ENCODE measurements around the gene CYP27A1. TPM values are rescaled to one million over a fixed set of nuclear protein-coding genes. Genes with fewer than 3 reads are reported as not detected.

CYP27A1 gene
- total and polyA plus RNA-seq, 7 experiments from 2014 or later = 0.09 to 10.6 (median 3.0) TPM; not detected in 1

DNA sequence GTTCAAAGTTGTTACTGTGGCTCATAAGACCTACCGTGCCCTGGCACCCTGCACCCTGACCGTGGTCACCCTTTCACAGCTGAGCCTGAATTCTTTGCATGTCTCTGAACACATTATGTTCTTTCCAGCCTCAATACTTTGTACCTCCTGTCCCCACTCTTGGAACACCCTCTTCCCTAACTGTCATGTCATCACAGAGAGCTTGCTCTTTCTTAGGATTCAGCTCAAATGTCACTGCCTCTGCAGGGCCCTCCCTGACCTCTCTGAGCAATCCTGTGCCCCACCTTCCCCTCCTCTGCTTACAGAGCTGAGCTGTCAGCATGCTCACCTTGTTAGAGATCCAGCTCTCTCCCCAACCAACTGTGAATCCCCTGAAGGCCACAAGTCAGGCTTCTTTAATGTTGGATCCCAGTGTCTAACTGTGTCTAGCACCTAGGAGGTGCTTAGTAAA, 34.6 kb downstream of the CYP27A1 start:
- Mint-ChIP-seq H3K4me3 (no peak overlapping the region), H3K4me1 (peaks cover 0 to 2% (median 0%) of the 10 kb centered on the region in 7 donors)
- CTCF ChIA-PET = no interaction called here

DNA sequence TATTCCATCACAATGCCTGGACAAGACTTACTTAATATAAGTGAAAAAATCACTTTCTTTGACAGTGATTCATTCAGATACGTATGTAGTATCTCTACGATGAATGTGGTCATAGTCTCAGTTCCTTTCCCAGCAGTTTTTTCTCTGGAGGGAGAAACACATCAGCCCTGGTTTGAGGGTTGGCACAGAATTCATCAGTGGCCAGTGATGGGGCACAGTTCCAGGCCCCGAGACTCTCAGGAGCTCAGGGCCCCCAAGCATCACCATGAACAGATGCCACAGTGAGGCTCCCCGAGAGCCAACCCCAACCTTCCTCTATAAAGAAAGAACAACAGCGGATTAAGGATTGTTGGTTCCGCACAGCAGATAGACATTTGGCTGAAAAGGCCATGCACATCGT, 37.1 kb downstream of the CYP27A1 start:
- CTCF ChIA-PET = no interaction called here
- Histone ChIP-seq H3K4me1 (ENCODE audit: control insufficient read depth in 2 of 2, insufficient read depth in 2 of 2, low read length in 2 of 2) (no peaks in the 10 kb centered on the region), H3K9me3 (ENCODE audit: control insufficient read depth in 2 of 3, low read length in 3 of 3) (no peaks in the 10 kb centered on the region), H3K27me3 (ENCODE audit: control insufficient read depth in 2 of 2, insufficient read depth in 2 of 2, low read length in 2 of 2) (no peaks in the 10 kb centered on the region), H3K4me3 (ENCODE audit: low read length) (no peak overlapping the region), H3K27ac (ENCODE audit: low read depth, low read length) (no peak overlapping the region), H3K36me3 (ENCODE audit: control insufficient read depth in 2 of 3, insufficient read depth in 3 of 3, low read length in 3 of 3) (no peaks in the 10 kb centered on the region)
- H3K36me3 Mint-ChIP-seq = no peaks in the 10 kb centered on the region
- peaks cover 6 to 21% (median 14%) of the 10 kb centered on the region in 5 donors for H3K27me3 Mint-ChIP-seq
- intact Hi-C loops (cut with micrococcal nuclease) = no loop called here
- no peaks in the 10 kb centered on the region for H3K9me3 Mint-ChIP-seq
- H3K4me1 Mint-ChIP-seq = peaks cover 0 to 2% (median 0%) of the 10 kb centered on the region in 7 donors
- no peak overlapping the region for H3K4me3 Mint-ChIP-seq
- no peak for ATAC-seq
- DNase-seq = no peak
- no peak overlapping the region for H3K27ac Mint-ChIP-seq
- POLR2A ChIA-PET = no interaction called here

More for the DNA sequence above, 34.6 kb downstream of the CYP27A1 start:
- POLR2A ChIA-PET = no interaction called here
- H3K9me3 ChIP-seq (ENCODE audit: control insufficient read depth in 2 of 3, low read length in 3 of 3) = no peaks in the 10 kb centered on the region
- intact Hi-C loops (cut with micrococcal nuclease) = no loop called here
- H3K36me3 ChIP-seq (ENCODE audit: control insufficient read depth in 2 of 3, insufficient read depth in 3 of 3, low read length in 3 of 3) = no peaks in the 10 kb centered on the region
- H3K4me1 ChIP-seq (ENCODE audit: control insufficient read depth in 2 of 2, insufficient read depth in 2 of 2, low read length in 2 of 2) = no peaks in the 10 kb centered on the region
- H3K4me3 ChIP-seq (ENCODE audit: low read length) = no peak overlapping the region
- ATAC-seq (no peak), DNase-seq (no peak)
- Mint-ChIP-seq H3K27me3 (peaks cover 11 to 21% (median 14%) of the 10 kb centered on the region in 5 donors), H3K27ac (no peak overlapping the region), H3K9me3 (peaks cover 0 to 2% (median 0%) of the 10 kb centered on the region in 11 donors), H3K36me3 (no peaks in the 10 kb centered on the region)
- no peaks in the 10 kb centered on the region for H3K27me3 ChIP-seq (ENCODE audit: control insufficient read depth in 2 of 2, insufficient read depth in 2 of 2, low read length in 2 of 2)
- no peak overlapping the region for H3K27ac ChIP-seq (ENCODE audit: low read depth, low read length)

DNA sequence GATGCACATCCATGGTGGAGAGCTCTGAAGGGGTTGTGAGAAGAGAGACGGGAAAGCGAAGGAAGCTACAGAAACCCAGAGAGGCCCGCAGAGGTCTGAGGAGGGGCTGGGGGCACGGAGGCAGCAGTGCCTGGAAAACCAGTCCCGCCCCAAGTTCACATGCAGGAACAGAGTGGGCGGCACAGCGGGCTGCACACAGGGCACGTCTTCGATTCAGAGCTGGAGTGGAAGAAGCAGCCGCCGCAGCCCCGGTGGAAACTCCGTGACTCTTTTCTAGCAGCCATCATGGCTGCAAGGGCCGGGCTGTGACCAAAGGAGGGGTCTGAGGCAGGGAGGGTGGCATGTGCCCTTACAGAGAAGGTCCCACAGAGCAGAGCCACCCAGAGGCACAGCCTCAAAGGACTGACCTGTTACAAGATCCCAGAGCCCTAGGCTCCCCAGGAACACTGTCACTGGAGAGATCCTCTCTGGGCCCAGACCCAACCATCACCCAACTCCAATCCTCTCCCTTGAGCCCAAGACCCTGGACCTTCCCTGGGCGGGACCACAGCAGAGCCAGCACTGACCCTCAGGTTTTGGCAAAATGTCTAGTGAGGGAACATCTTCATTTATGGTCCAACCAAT, 38.9 kb downstream of the CYP27A1 start:
- H3K4me1 ChIP-seq (ENCODE audit: control insufficient read depth in 2 of 2, insufficient read depth in 2 of 2, low read length in 2 of 2) = no peaks in the 10 kb centered on the region
- ChIA-PET CTCF (no interaction called here), POLR2A (no interaction called here)
- intact Hi-C loops (cut with micrococcal nuclease) = no loop called here
- Mint-ChIP-seq H3K4me1 (no peaks in the 10 kb centered on the region), H3K27ac (no peak overlapping the region), H3K36me3 (no peaks in the 10 kb centered on the region), H3K4me3 (no peak overlapping the region), H3K9me3 (no peaks in the 10 kb centered on the region), H3K27me3 (peaks cover 6 to 21% (median 14%) of the 10 kb centered on the region in 5 donors)
- no peak overlapping the region for H3K27ac ChIP-seq (ENCODE audit: low read depth, low read length)
- H3K27me3 ChIP-seq (ENCODE audit: control insufficient read depth in 2 of 2, insufficient read depth in 2 of 2, low read length in 2 of 2) = no peaks in the 10 kb centered on the region
- no peaks in the 10 kb centered on the region for H3K9me3 ChIP-seq (ENCODE audit: control insufficient read depth in 2 of 3, low read length in 3 of 3)
- no peaks in the 10 kb centered on the region for H3K36me3 ChIP-seq (ENCODE audit: control insufficient read depth in 2 of 3, insufficient read depth in 3 of 3, low read length in 3 of 3)
- no peak overlapping the region for H3K4me3 ChIP-seq (ENCODE audit: low read length)
- DNase-seq (no peak), ATAC-seq (no peak)

DNA sequence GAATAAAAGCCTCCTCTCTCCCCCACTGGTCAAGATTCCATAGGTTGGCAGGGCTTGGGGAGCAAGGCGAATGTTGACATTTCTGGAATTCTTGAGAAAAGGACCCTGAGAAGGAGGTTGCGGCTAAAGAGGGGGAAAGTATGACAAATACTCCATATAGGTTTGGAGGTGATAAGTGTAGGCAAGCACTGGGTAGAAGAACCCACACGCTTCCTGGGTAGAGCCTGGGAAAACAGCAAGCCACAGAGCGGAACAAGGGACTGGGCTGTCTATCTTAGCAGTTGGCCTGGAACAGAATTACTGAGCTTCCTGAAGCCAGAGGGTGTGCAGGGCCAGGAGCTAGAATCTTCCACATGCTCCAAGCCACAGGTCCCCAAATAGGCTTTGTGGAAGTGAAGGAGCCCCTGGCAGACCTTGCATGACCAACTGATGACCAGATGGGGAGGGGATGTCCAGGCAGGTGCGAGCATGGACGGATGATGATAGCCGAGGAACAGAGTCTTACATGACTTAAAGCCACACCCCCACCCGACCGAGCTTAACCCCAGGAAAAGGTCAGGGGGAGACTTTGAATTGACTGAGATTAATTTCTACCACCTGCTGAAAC, 39.8 kb downstream of the CYP27A1 start:
- Mint-ChIP-seq H3K4me3 (no peak overlapping the region), H3K27me3 (peaks cover 6 to 17% (median 11%) of the 10 kb centered on the region in 5 donors), H3K9me3 (no peaks in the 10 kb centered on the region), H3K36me3 (no peaks in the 10 kb centered on the region), H3K4me1 (no peaks in the 10 kb centered on the region), H3K27ac (no peak overlapping the region)
- H3K36me3 ChIP-seq (ENCODE audit: control insufficient read depth in 2 of 3, insufficient read depth in 3 of 3, low read length in 3 of 3) = no peaks in the 10 kb centered on the region
- DNase-seq = no peak
- POLR2A ChIA-PET = no interaction called here
- intact Hi-C loops (cut with micrococcal nuclease) = no loop called here
- no peaks in the 10 kb centered on the region for H3K4me1 ChIP-seq (ENCODE audit: control insufficient read depth in 2 of 2, insufficient read depth in 2 of 2, low read length in 2 of 2)
- no peaks in the 10 kb centered on the region for H3K27me3 ChIP-seq (ENCODE audit: control insufficient read depth in 2 of 2, insufficient read depth in 2 of 2, low read length in 2 of 2)
- H3K9me3 ChIP-seq (ENCODE audit: control insufficient read depth in 2 of 3, low read length in 3 of 3) = no peaks in the 10 kb centered on the region
- no peak overlapping the region for H3K4me3 ChIP-seq (ENCODE audit: low read length)
- CTCF ChIA-PET = no interaction called here
- no peak overlapping the region for H3K27ac ChIP-seq (ENCODE audit: low read depth, low read length)
- no peak for ATAC-seq

DNA sequence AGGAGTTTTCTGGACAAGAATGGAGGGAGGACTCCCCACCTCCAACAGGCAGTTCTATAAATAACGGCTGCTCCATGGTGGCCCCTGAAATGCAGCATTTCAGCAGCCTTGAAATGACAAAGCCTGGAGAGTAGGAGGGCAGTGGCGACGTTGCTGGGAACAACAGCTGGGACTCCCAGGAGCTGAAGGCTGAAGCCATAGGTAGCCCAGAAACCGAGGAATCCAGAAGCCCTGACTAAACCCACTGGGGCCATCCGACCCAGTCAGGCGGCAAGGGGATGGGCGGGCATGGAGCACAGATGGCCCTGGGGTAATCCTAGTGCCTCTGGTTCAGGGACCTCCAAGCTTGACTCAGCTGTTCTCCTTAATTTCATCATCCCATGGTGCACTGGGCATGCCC, 40.7 kb downstream of the CYP27A1 start:
- H3K36me3 ChIP-seq (ENCODE audit: control insufficient read depth in 2 of 3, insufficient read depth in 3 of 3, low read length in 3 of 3) = no peaks in the 10 kb centered on the region
- Mint-ChIP-seq H3K4me1 (peaks cover 0 to under 1% (median 0%) of the 10 kb centered on the region in 7 donors), H3K9me3 (no peaks in the 10 kb centered on the region), H3K4me3 (no peak overlapping the region), H3K27ac (no peak overlapping the region), H3K27me3 (peaks cover 2 to 17% (median 7%) of the 10 kb centered on the region in 5 donors), H3K36me3 (no peaks in the 10 kb centered on the region)
- ATAC-seq = no peak
- no peak overlapping the region for H3K4me3 ChIP-seq (ENCODE audit: low read length)
- CTCF ChIA-PET = no interaction called here
- POLR2A ChIA-PET = no interaction called here
- H3K27ac ChIP-seq (ENCODE audit: low read depth, low read length) = no peak overlapping the region
- intact Hi-C loops (cut with micrococcal nuclease) = no loop called here
- no peaks in the 10 kb centered on the region for H3K4me1 ChIP-seq (ENCODE audit: control insufficient read depth in 2 of 2, insufficient read depth in 2 of 2, low read length in 2 of 2)
- H3K9me3 ChIP-seq (ENCODE audit: control insufficient read depth in 2 of 3, low read length in 3 of 3) = no peaks in the 10 kb centered on the region
- DNase-seq = no peak
- H3K27me3 ChIP-seq (ENCODE audit: control insufficient read depth in 2 of 2, insufficient read depth in 2 of 2, low read length in 2 of 2) = no peaks in the 10 kb centered on the region

DNA sequence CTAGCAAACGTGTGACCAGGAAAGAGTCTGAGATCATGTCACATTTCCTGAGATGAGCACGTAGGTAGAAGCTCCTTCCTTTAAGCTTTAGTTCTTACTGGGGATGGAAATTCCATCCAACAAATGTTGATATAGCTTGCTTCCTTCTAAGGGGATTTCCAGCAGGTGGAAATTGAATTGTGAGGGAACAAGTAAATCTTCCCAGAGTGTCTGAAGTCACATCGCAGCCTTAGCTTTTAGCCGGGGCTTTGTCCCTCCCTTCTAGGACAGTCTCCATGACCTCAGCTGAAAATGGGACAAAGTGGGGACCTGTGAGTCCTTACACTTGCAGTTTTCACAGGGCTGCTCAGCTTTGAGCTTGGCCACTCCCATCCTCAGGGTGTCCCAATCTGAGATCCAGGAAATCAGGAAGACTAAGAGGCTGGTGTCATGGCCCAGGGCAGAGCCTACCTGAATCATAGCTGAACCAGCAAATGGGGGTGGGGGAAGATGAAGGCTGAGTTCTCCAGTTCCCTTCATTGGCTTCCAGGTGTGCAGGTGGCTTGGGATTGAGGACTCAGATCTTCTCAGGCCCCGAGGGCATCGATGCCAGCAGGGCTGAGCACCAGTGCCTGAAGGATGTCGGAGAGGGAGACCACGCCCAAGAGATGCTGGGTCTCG, 41.4 kb downstream of the CYP27A1 start:
- no peaks in the 10 kb centered on the region for H3K9me3 ChIP-seq (ENCODE audit: control insufficient read depth in 2 of 3, low read length in 3 of 3)
- H3K27me3 ChIP-seq (ENCODE audit: control insufficient read depth in 2 of 2, insufficient read depth in 2 of 2, low read length in 2 of 2) = no peaks in the 10 kb centered on the region
- ATAC-seq (no peak), DNase-seq (no peak)
- Mint-ChIP-seq H3K27me3 (peaks cover 0 to 17% (median 7%) of the 10 kb centered on the region in 5 donors), H3K27ac (no peak overlapping the region), H3K9me3 (no peaks in the 10 kb centered on the region), H3K4me1 (peaks cover 0 to 2% (median 0%) of the 10 kb centered on the region in 7 donors), H3K36me3 (no peaks in the 10 kb centered on the region), H3K4me3 (no peak overlapping the region)
- H3K27ac ChIP-seq (ENCODE audit: low read depth, low read length) = no peak overlapping the region
- no peaks in the 10 kb centered on the region for H3K36me3 ChIP-seq (ENCODE audit: control insufficient read depth in 2 of 3, insufficient read depth in 3 of 3, low read length in 3 of 3)
- intact Hi-C loops (cut with micrococcal nuclease) = no loop called here
- no peaks in the 10 kb centered on the region for H3K4me1 ChIP-seq (ENCODE audit: control insufficient read depth in 2 of 2, insufficient read depth in 2 of 2, low read length in 2 of 2)
- ChIA-PET POLR2A (no interaction called here), CTCF (no interaction called here)
- H3K4me3 ChIP-seq (ENCODE audit: low read length) = no peak overlapping the region

Data from naive thymus-derived CD4-positive, alpha-beta T cell (primary cell).